Prostate gland (tissue), 2 donors: ENCODE results near the gene ACSS3.

Source experiments
- POLR2A ChIP-seq: fragments of 450-650 bp; IDR thresholded peaks from one replicate; pipeline ENCODE4 v1.6.1; 2016; ENCODE audit warnings: antibody characterized with exemption, mild to moderate bottlenecking
- TF ChIP-seq, protein P1 (sequence below), 4 experiments: fragments of 200-600 bp in 2 of 4; fragments of 450-650 bp in 2 of 4; sonication (generic) in 2 of 4; IDR thresholded peaks; 1 replicate in 3 of 4; 2 replicates in 1 of 4; pipeline ENCODE4 v1.5.1; 2016 to 2019; ENCODE audit warnings: antibody characterized with exemption in 4 of 4, mild to moderate bottlenecking in 2 of 4, moderate library complexity in 2 of 4

DNA sequence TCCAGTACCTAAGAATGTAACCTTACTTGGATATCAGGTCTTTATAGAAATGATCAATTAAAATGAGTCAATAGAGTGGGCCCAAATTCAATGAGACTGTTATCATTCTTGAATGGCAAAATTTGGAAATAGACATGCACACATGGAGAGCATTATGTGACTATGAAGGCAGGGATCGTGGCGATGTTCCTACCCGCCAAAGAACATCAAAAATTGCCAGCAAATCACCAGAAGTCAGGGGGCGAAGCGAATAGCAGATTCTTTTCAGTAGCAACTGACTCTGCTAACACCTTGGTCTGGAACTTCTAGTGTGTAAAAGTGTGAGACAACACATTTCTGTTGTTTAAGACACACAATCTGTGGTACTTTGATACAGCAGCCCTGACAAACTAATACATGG, 192.5 kb downstream of the ACSS3 start:
- TF ChIP-seq, protein P1, sequence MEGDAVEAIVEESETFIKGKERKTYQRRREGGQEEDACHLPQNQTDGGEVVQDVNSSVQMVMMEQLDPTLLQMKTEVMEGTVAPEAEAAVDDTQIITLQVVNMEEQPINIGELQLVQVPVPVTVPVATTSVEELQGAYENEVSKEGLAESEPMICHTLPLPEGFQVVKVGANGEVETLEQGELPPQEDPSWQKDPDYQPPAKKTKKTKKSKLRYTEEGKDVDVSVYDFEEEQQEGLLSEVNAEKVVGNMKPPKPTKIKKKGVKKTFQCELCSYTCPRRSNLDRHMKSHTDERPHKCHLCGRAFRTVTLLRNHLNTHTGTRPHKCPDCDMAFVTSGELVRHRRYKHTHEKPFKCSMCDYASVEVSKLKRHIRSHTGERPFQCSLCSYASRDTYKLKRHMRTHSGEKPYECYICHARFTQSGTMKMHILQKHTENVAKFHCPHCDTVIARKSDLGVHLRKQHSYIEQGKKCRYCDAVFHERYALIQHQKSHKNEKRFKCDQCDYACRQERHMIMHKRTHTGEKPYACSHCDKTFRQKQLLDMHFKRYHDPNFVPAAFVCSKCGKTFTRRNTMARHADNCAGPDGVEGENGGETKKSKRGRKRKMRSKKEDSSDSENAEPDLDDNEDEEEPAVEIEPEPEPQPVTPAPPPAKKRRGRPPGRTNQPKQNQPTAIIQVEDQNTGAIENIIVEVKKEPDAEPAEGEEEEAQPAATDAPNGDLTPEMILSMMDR (IDR thresholded peaks at IDR 0.05), result no peak
- TF ChIP-seq POLR2A, result no peak
